ENCODE results near the gene CPNE5. TPM values are rescaled to one million over a fixed set of nuclear protein-coding genes. Genes with fewer than 3 reads are reported as not detected.

Gene CPNE5
- total and polyA plus RNA-seq, 2 of the 4 experiments (the other 2 are of a cell fraction): 0.07 TPM; not detected in 1

DNA sequence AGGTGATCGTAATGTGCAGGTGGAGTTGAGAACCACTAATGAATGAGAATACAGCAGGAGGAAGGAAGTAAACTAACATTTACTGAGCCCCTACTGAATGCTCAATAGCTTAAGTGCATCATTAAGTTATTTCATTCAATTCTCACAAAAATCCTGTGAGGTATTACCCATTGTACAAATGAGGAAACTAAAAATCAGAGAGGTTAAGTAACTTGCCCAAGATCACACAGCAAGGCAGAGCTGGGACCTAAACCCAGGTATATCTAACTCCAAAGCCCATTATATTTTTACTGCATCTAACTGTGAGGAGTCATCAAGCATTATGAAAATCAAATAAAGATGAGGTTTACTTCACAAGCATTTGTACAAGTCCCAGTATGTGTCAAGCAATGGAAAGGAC, 35.3 kb downstream of the CPNE5 start:
- Histone ChIP-seq H2AFZ (replicated peaks; ENCODE audit: low read length, poor library complexity) (no peak overlapping the region), H3K36me3 (ENCODE audit: control insufficient read depth, insufficient read depth, low read length) (no peaks in the 10 kb centered on the region), H2BK5ac (ENCODE audit: low read depth, low read length, poor library complexity, severe bottlenecking) (no peak overlapping the region), H3K4ac (ENCODE audit: low read depth, low read length) (no peak overlapping the region), H2BK15ac (ENCODE audit: low read depth, low read length) (no peak overlapping the region), H3K27me3 (ENCODE audit: control insufficient read depth, insufficient read depth, low read length) (peaks cover 59% of the 10 kb centered on the region), H3K9me3 (ENCODE audit: control insufficient read depth, insufficient read depth, low read length) (peaks cover 2% of the 10 kb centered on the region; the same call in 1 of the 2 replicates), H2BK120ac (ENCODE audit: low read depth, low read length) (no peak overlapping the region), H3K4me2 (ENCODE audit: low read depth, low read length) (no peak overlapping the region), H4K91ac (ENCODE audit: insufficient read depth, low read depth, low read length) (no peak overlapping the region), H3K18ac (ENCODE audit: low read depth, low read length) (no peak overlapping the region), H3K4me1 (ENCODE audit: control insufficient read depth, insufficient read depth, low read length) (no peaks in the 10 kb centered on the region), H4K20me1 (ENCODE audit: insufficient read depth, low read length) (no peaks in the 10 kb centered on the region), H4K5ac (ENCODE audit: low read depth, low read length) (no peak overlapping the region), H3K9me1 (ENCODE audit: insufficient read depth, low read length) (no peaks in the 10 kb centered on the region), H3K79me1 (ENCODE audit: low read depth in 1 of 2, low read length in 2 of 2) (no peaks in the 10 kb centered on the region), H3K23ac (ENCODE audit: low read depth, low read length) (no peak overlapping the region; the same call in 1 of the 2 replicates), H2AK5ac (ENCODE audit: low read depth, low read length) (no peak overlapping the region), H4K8ac (ENCODE audit: low read depth in 2 of 2, low read length in 2 of 2) (no peak overlapping the region), H3K9ac (ENCODE audit: low read depth, low read length) (no peak overlapping the region), H3K27ac (ENCODE audit: insufficient read depth, low read length) (no peak overlapping the region), H2BK20ac (ENCODE audit: low read depth, low read length) (no peak overlapping the region), H3K4me3 (ENCODE audit: insufficient read depth, low read depth, low read length) (no peak overlapping the region), H3K14ac (replicated peaks; ENCODE audit: low read depth, low read length) (no peak overlapping the region), H2AK9ac (replicated peaks; ENCODE audit: low read depth, low read length, poor library complexity) (no peak overlapping the region), H3K56ac (ENCODE audit: extremely low read depth, insufficient read depth, low read length) (no peak overlapping the region)
- WGBS, 2 experiments (ENCODE audit: extremely low coverage in 2 of 2, insufficient read length in 1 of 2): no CpG with 5 or more reads among the region's 1 CpG
- POLR2A ChIA-PET (ENCODE audit: unreplicated experiment): no interaction called here
- dilution Hi-C loops (cut with HindIII; ENCODE audit: low sequenced_read_pairs, unreplicated experiment) (no loop called here), intact Hi-C loops (cut with micrococcal nuclease) (no loop called here), in situ Hi-C loops (cut with MboI; ENCODE audit: low sequenced_read_pairs) (no loop called here)
- CTCF ChIA-PET: no interaction called here
- TF ChIP-seq, protein P1, sequence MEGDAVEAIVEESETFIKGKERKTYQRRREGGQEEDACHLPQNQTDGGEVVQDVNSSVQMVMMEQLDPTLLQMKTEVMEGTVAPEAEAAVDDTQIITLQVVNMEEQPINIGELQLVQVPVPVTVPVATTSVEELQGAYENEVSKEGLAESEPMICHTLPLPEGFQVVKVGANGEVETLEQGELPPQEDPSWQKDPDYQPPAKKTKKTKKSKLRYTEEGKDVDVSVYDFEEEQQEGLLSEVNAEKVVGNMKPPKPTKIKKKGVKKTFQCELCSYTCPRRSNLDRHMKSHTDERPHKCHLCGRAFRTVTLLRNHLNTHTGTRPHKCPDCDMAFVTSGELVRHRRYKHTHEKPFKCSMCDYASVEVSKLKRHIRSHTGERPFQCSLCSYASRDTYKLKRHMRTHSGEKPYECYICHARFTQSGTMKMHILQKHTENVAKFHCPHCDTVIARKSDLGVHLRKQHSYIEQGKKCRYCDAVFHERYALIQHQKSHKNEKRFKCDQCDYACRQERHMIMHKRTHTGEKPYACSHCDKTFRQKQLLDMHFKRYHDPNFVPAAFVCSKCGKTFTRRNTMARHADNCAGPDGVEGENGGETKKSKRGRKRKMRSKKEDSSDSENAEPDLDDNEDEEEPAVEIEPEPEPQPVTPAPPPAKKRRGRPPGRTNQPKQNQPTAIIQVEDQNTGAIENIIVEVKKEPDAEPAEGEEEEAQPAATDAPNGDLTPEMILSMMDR (conservative IDR thresholded peaks at IDR 0.05; ENCODE audit: low read depth, low read length): no peak
- no peak for TF ChIP-seq CHD1 (IDR thresholded peaks at IDR 0.05; ENCODE audit: low read depth, low read length)
- DNase-seq (no peak), ATAC-seq (ENCODE audit: low read depth) (no peak)
- BruUV-seq (replicated peaks): no TSS peak
